Epithelial cell of proximal tubule (primary cell): ENCODE results near the gene CS. TPM values are rescaled to one million over a fixed set of nuclear protein-coding genes. Genes with fewer than 3 reads are reported as not detected.

ENCODE experiments used
- DNase-seq: peaks from one replicate; pipeline ENCODE4 v3.0.0-alpha.2; 2011; ENCODE audit warnings: low read depth
- H3K4me3 ChIP-seq: 2 replicates; pipeline ENCODE4 v1.5.1; 2011; ENCODE audit warnings: low read depth, mild to moderate bottlenecking, low read length
- CTCF ChIP-seq: conservative IDR thresholded peaks from 2 replicates; pipeline ENCODE4 v1.5.1; 2012; ENCODE audit warnings: low read depth, mild to moderate bottlenecking, low read length
- total RNA-seq: library from RNA; depleted of rRNA; stranded (reverse); fragments of >200 nt; gene quantifications from 2 replicates; pipeline ENCODE4 v1.2.3, GENCODE V29; 2015

The CS gene
- total RNA-seq, 1 donor from 2014 or later, result 133 TPM

GRCh38 chr12:56256326-56256960 lies 43.7 kb downstream of the CS start:
- DNase-seq, result no peak
- peak; percentile 26 for TF ChIP-seq CTCF
- peak overlapping the region; percentile 97 for H3K4me3 ChIP-seq

DNA sequence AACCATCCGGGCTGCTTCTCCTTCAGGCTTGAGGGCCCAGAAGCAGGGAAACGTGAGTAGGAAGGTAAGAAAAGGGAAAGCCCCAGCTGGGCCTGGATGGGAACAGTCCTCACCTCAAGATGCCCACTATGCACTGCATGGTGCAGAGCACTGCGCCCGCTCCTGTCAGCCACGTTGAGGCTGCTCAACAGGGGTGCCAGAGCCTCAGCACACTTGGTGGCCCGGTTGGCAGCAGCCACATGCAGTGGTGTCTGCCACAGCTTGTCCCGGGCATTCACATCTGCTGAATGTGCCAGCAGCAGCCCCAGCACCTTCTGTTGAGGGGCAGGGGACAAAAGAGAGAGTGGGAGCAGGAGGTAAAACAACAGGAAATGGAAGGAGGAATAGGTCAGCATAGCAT lies 44.5 kb downstream of the CS start:
- H3K4me3 ChIP-seq, result no peak overlapping the region
- DNase-seq, result no peak
- no peak for TF ChIP-seq CTCF

DNA sequence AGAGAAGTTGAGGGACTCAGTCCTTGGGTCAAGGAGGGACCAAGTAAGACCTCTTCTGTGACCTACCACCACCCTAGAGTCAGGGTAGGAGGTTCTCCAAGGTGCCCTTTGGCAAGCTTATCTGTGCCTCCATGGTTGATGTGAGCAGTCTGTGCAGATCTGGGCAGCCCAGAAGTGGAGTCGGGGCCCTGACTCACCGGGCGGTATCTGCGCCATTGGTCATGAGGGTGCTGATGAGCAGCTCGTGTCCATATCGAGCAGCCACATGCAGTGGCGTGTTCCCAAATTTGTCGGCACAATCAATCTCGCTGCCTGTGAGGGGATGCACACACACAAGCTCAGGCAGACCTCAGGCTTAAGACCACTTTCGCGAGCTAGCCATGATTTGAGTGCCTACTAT lies 47.0 kb downstream of the CS start:
- TF ChIP-seq CTCF, result no peak
- no peak overlapping the region for H3K4me3 ChIP-seq
- DNase-seq, result no peak

DNA sequence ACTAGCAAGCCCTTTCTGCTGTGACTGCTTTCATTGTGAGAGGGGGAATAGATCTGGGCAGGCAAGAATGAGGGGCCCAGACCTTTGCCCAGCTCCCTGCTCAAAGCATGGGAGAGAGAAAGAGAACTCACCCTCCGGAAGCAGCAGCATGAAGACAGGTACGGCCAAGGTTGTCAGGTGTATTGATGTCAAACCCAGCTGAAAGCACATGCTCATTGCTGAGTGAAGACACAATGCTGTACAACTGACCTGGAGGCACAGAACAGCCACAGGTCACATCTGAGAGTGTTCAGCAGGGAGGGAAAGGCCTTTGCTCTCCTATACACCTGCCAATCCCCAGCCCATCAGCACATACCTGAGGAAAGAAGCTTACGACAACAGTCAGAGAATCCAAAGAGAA lies 47.5 kb downstream of the CS start:
- no peak overlapping the region for H3K4me3 ChIP-seq
- TF ChIP-seq CTCF, result no peak
- no peak for DNase-seq

GRCh38 chr12:56248711-56249110 lies 51.4 kb downstream of the CS start:
- no peak for DNase-seq

GRCh38 chr12:56247923-56248322 lies 52.2 kb downstream of the CS start:
- TF ChIP-seq CTCF, result no peak
- no peak for DNase-seq
- H3K4me3 ChIP-seq, result no peak overlapping the region

More at GRCh38 chr12:56248711-56249110, 51.4 kb downstream of the CS start:
- H3K4me3 ChIP-seq, result no peak overlapping the region
- no peak for TF ChIP-seq CTCF

DNA sequence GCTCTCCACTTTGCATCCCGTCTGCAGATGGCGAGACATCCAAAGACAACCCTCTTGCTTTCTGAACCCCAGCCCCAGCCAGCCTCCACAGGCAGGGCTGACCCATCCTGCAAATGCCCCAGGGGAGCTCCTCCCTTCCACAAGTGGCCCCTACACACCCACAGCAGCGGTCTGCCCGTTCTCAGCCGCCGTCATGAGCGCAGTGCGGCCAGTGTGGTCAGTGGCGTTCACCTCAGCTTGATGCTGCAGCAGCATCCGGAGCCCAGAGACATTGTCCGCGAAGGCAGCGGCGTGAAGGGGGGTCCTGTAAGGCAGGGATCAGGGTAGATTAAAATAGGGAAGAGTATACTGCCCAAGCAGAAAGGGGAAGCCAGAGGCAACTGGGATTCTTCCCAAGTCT lies 55.6 kb downstream of the CS start:
- no peak for TF ChIP-seq CTCF
- DNase-seq, result no peak
- H3K4me3 ChIP-seq, result no peak overlapping the region
